ENCODE data around the gene CMA1. TPM values are rescaled to one million over a fixed set of nuclear protein-coding genes. Genes with fewer than 3 reads are reported as not detected.

The CMA1 gene
- polyA plus RNA-seq, 3 donors = not detected

DNA sequence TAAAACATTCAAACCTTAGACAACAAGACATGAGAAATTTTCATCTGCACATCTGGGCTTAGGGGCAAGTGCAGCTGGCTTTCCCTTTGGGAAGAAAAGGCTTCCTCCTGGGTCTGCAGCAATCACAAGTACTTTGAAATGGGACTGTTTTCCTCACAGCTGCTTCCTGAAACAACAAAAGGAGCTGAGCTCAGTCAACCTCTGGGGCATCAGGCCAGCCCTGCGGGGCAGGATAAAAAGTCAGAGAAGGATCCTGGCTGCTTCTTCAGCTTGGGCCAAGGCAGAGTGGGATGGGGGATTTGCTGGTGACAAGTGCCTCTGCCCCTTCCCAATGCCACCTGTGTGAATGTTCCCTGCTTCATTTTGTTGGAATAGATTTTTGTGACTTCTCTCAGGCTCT is 49.3 kb downstream of the CMA1 start:
- Histone ChIP-seq H3K9ac (ENCODE audit: insufficient read depth, low read length, poor library complexity, severe bottlenecking) (no peak overlapping the region), H3K36me3 (replicated peaks in 1 of 2; ENCODE audit: control insufficient read depth in 1 of 2, insufficient read depth in 2 of 2, low read length in 2 of 2) (no peaks in the 10 kb centered on the region), H3K27me3 (ENCODE audit: control insufficient read depth in 2 of 2, insufficient read depth in 2 of 2, low read length in 2 of 2) (no peaks in the 10 kb centered on the region), H2AFZ (ENCODE audit: insufficient read depth, low read depth, low read length, poor library complexity, severe bottlenecking) (no peak overlapping the region), H4K20me1 (ENCODE audit: insufficient read depth, low read length) (no peaks in the 10 kb centered on the region), H3K4me2 (replicated peaks; ENCODE audit: extremely low read depth, low read length, poor library complexity, severe bottlenecking) (no peak overlapping the region), H3K9me3 (replicated peaks in 1 of 2; ENCODE audit: control insufficient read depth in 1 of 2, insufficient read depth in 1 of 2, low read length in 2 of 2) (peaks cover 0 to 8% of the 10 kb centered on the region in 2 donors), H3K4me3 (replicated peaks in 1 of 3; ENCODE audit: low read depth in 2 of 3, low read length in 3 of 3) (no peak overlapping the region), H3K79me2 (ENCODE audit: insufficient read depth, low read length) (no peaks in the 10 kb centered on the region), H3K27ac (ENCODE audit: low read depth in 1 of 2, low read length in 2 of 2) (no peak overlapping the region), H3K4me1 (ENCODE audit: control insufficient read depth in 1 of 2, insufficient read depth in 2 of 2, low read length in 2 of 2) (no peaks in the 10 kb centered on the region)
- no peaks in the 10 kb centered on the region for H3K4me1 Mint-ChIP-seq
- H3K36me3 Mint-ChIP-seq = peaks cover 3 to 5% of the 10 kb centered on the region in 2 donors
- H3K4me3 Mint-ChIP-seq = no peak overlapping the region
- DNase-seq = no peak
- TF ChIP-seq, protein P1, sequence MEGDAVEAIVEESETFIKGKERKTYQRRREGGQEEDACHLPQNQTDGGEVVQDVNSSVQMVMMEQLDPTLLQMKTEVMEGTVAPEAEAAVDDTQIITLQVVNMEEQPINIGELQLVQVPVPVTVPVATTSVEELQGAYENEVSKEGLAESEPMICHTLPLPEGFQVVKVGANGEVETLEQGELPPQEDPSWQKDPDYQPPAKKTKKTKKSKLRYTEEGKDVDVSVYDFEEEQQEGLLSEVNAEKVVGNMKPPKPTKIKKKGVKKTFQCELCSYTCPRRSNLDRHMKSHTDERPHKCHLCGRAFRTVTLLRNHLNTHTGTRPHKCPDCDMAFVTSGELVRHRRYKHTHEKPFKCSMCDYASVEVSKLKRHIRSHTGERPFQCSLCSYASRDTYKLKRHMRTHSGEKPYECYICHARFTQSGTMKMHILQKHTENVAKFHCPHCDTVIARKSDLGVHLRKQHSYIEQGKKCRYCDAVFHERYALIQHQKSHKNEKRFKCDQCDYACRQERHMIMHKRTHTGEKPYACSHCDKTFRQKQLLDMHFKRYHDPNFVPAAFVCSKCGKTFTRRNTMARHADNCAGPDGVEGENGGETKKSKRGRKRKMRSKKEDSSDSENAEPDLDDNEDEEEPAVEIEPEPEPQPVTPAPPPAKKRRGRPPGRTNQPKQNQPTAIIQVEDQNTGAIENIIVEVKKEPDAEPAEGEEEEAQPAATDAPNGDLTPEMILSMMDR (IDR thresholded peaks at IDR 0.05) = no peak
- peaks cover 0 to 4% (median 0%) of the 10 kb centered on the region in 3 donors for H3K27me3 Mint-ChIP-seq (ENCODE audit: low read depth in 3 of 3)
- H3K27ac Mint-ChIP-seq = no peak overlapping the region
- 80% methylated on average over 1 of the region's 1 CpG for WGBS (ENCODE audit: insufficient coverage)
- intact Hi-C loops (cut with micrococcal nuclease) = no loop called here
- peaks cover 8 to 20% (median 12%) of the 10 kb centered on the region in 7 donors for H3K9me3 Mint-ChIP-seq

DNA sequence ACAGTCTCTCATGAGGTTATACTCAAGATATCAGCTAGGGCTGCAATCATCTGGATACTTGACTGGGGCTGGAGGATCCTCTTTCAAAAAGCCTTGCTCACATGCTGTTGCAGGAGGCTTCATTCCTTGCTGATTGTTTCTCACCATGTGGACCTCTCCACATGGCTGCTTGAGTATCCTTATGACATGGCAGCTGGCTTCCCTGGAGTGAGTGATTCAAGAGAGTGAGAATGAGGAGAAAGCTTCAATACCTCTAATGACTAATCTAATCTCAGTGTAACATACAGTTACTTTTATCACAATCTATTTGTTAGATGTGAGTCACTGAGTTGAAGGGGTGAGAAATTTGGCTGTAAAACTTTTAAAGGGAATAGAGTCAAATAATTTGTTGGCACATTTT is 51.1 kb downstream of the CMA1 start:
- Histone ChIP-seq H3K27me3 (ENCODE audit: control insufficient read depth in 2 of 2, insufficient read depth in 2 of 2, low read length in 2 of 2) (no peaks in the 10 kb centered on the region), H3K9ac (ENCODE audit: insufficient read depth, low read length, poor library complexity, severe bottlenecking) (no peak overlapping the region), H4K20me1 (ENCODE audit: insufficient read depth, low read length) (no peaks in the 10 kb centered on the region), H3K4me3 (replicated peaks in 1 of 3; ENCODE audit: low read depth in 2 of 3, low read length in 3 of 3) (no peak overlapping the region), H2AFZ (ENCODE audit: insufficient read depth, low read depth, low read length, poor library complexity, severe bottlenecking) (no peak overlapping the region), H3K4me1 (ENCODE audit: control insufficient read depth in 1 of 2, insufficient read depth in 2 of 2, low read length in 2 of 2) (no peaks in the 10 kb centered on the region), H3K36me3 (replicated peaks in 1 of 2; ENCODE audit: control insufficient read depth in 1 of 2, insufficient read depth in 2 of 2, low read length in 2 of 2) (no peaks in the 10 kb centered on the region), H3K4me2 (replicated peaks; ENCODE audit: extremely low read depth, low read length, poor library complexity, severe bottlenecking) (no peak overlapping the region), H3K9me3 (replicated peaks in 1 of 2; ENCODE audit: control insufficient read depth in 1 of 2, insufficient read depth in 1 of 2, low read length in 2 of 2) (peaks cover 0 to 17% of the 10 kb centered on the region in 2 donors), H3K27ac (ENCODE audit: low read depth in 1 of 2, low read length in 2 of 2) (no peak overlapping the region), H3K79me2 (ENCODE audit: insufficient read depth, low read length) (no peaks in the 10 kb centered on the region)
- Mint-ChIP-seq H3K27ac (no peak overlapping the region), H3K9me3 (peaks cover 16 to 29% (median 21%) of the 10 kb centered on the region in 7 donors), H3K4me1 (no peaks in the 10 kb centered on the region), H3K36me3 (peaks cover 9 to 18% of the 10 kb centered on the region in 2 donors), H3K27me3 (ENCODE audit: low read depth in 3 of 3) (peaks cover 0 to 7% (median 2%) of the 10 kb centered on the region in 3 donors), H3K4me3 (no peak overlapping the region)
- DNase-seq = no peak
- intact Hi-C loops (cut with micrococcal nuclease) = no loop called here
- TF ChIP-seq, protein P1 (IDR thresholded peaks at IDR 0.05) = no peak

Other genes starting within 250 kb of the CMA1 start
- gene TGM1, start 245.1 kb downstream of the CMA1 start, polyA plus RNA-seq = 1 to 10 TPM in 1 of 3 donors, not detected in 2; 7.8 TPM
- 100 to 1,000 TPM in 1 of 3 donors, 10 to 100 TPM in 2; 34.5 to 125 (median 35.4) TPM for gene RABGGTA, start 236.7 kb downstream of the CMA1 start, polyA plus RNA-seq
- 10 to 100 TPM; 31.6 to 49.4 (median 48.8) TPM for gene DHRS1, start 208.5 kb downstream of the CMA1 start, polyA plus RNA-seq
- gene NOP9, start 208.4 kb downstream of the CMA1 start, polyA plus RNA-seq = 10 to 100 TPM in 1 of 3 donors, 1 to 10 TPM in 2; 1.2 to 16.6 (median 1.3) TPM
- gene CIDEB, start 200.3 kb downstream of the CMA1 start, polyA plus RNA-seq = 100 to 1,000 TPM in 1 of 3 donors, 10 to 100 TPM in 2; 36.4 to 126 (median 63.8) TPM
- gene LTB4R2, start 198.1 kb downstream of the CMA1 start, polyA plus RNA-seq = 10 to 100 TPM in 1 of 3 donors, 1 to 10 TPM in 2; 2.7 to 25.1 (median 2.9) TPM
- gene LTB4R, start 196.8 kb downstream of the CMA1 start, polyA plus RNA-seq = 10 to 100 TPM; 51.5 to 98.5 (median 87.3) TPM
- 10 to 100 TPM in 1 of 3 donors, under 1 TPM in 2; 0.69 to 11.9 (median 0.70) TPM for gene ADCY4, start 173.2 kb downstream of the CMA1 start, polyA plus RNA-seq
- gene RIPK3, start 168.3 kb downstream of the CMA1 start, polyA plus RNA-seq = 10 to 100 TPM; 11.7 to 69.6 (median 11.8) TPM
- not detected for gene NFATC4, start 140.1 kb downstream of the CMA1 start, polyA plus RNA-seq
- under 1 TPM; 0.18 to 0.84 (median 0.40) TPM for gene NYNRIN, start 109.3 kb downstream of the CMA1 start, polyA plus RNA-seq
- gene CBLN3, start 78.6 kb downstream of the CMA1 start, polyA plus RNA-seq = 1 to 10 TPM in 1 of 3 donors, under 1 TPM in 1, not detected in 1; 0.07 to 1.1 TPM
- 10 to 100 TPM; 12.4 to 39.8 (median 16.0) TPM for gene KHNYN, start 78.3 kb downstream of the CMA1 start, polyA plus RNA-seq
- gene SDR39U1, start 65.5 kb downstream of the CMA1 start, polyA plus RNA-seq = 100 to 1,000 TPM in 1 of 3 donors, 10 to 100 TPM in 2; 37.3 to 110 (median 39.2) TPM
- under 1 TPM; 0.16 to 0.89 (median 0.40) TPM for gene CTSG, start 68.0 kb upstream of the CMA1 start, polyA plus RNA-seq
- gene GZMH, start 101.4 kb upstream of the CMA1 start, polyA plus RNA-seq = 1 to 10 TPM in 1 of 3 donors, under 1 TPM in 2; 0.15 to 1.6 (median 0.94) TPM
- 1 to 10 TPM in 2 of 3 donors, not detected in 1; 1.0 to 1.3 TPM for gene GZMB, start 125.9 kb upstream of the CMA1 start, polyA plus RNA-seq